Esophagus squamous epithelium (tissue), 5 donors: ENCODE data around the gene JDP2. TPM values are rescaled to one million over a fixed set of nuclear protein-coding genes. Genes with fewer than 3 reads are reported as not detected.

ENCODE experiments used
- DNase-seq: peaks from one replicate; lab custom pipeline; 2025; lab: John Stamatoyannopoulos, UW
- H3K27ac ChIP-seq, 4 donors: fragments of 200-600 bp; sonication (generic); one replicate each; pipeline ENCODE4 v1.5.1; 2016 to 2019; ENCODE audit warnings: mild to moderate bottlenecking in 1 of 4
- H3K27me3 ChIP-seq, 4 donors: fragments of 200-600 bp; sonication (generic); 1 replicate in 3 of 4; 2 replicates in 1 of 4; pipeline versions ENCODE4 v1.5.1 to v1.6.0; 2017 to 2021; ENCODE audit warnings: antibody characterized with exemption in 1 of 4
- H3K36me3 ChIP-seq, 3 donors: fragments of 200-600 bp; sonication (generic); one replicate each; pipeline ENCODE4 v1.5.1; 2016 to 2019
- H3K4me1 ChIP-seq, 3 donors: fragments of 200-600 bp; sonication (generic); one replicate each; pipeline ENCODE4 v1.5.1; 2017 to 2019
- H3K4me3 ChIP-seq, 4 donors: fragments of 200-600 bp; sonication (generic); 1 replicate in 3 of 4; 2 replicates in 1 of 4; pipeline ENCODE4 v1.5.1; 2016 to 2019; ENCODE audit warnings: mild to moderate bottlenecking in 2 of 4, moderate library complexity in 1 of 4
- H3K9me3 ChIP-seq, 3 donors: fragments of 200-600 bp; sonication (generic); one replicate each; pipeline ENCODE4 v1.5.1; 2016 to 2019
- CTCF ChIP-seq, 6 experiments: fragments of 450-650 bp in 4 of 6; fragments of 200-600 bp in 2 of 6; sonication (generic) in 2 of 6; IDR thresholded peaks; one replicate each; pipeline ENCODE4 v1.5.1; 2016 to 2019; ENCODE audit warnings: antibody characterized with exemption in 6 of 6, mild to moderate bottlenecking in 4 of 6, moderate library complexity in 4 of 6
- POLR2A ChIP-seq, 4 donors: fragments of 450-650 bp; IDR thresholded peaks; one replicate each; pipeline ENCODE4 v1.6.1; 2017; ENCODE audit warnings: antibody characterized with exemption in 4 of 4, mild to moderate bottlenecking in 4 of 4, moderate library complexity in 3 of 4
- WGBS, 2 donors: methylation state at CpG; one replicate each; pipeline ENCODE4 v1.1.5; 2018; 5-methylcytosine and 5-hydroxymethylcytosine counted together
- intact Hi-C: fragments of 100-400 bp; cut with DNase I; formaldehyde crosslinking; loops from one replicate; pipeline ENCODE4 v1.15.0; 2022
- total RNA-seq, 4 donors: library from RNA; depleted of rRNA; stranded (reverse); fragments of >200 nt; gene quantifications; one replicate each; pipeline ENCODE4 v1.1.0, GENCODE V29; 2016
- donor health status: DM: yes; HTN: yes; CAD: no.

JDP2 gene
- total RNA-seq, 4 donors from 2014 or later = 20.9 to 41.8 (median 36.9) TPM

- WGBS, 2 donors = 72 to 81% methylated on average over 4 of the region's 4 CpGs
- peak overlapping the region in 1 of 4 donors; percentile 9 for H3K27ac ChIP-seq
Measured at GRCh38 chr14:75431827-75432226, 4.0 kb downstream of the JDP2 start.

GRCh38 chr14:75432411-75432810 is 4.6 kb downstream of the JDP2 start:
- no peak overlapping the region for H3K27ac ChIP-seq
- H3K27me3 ChIP-seq = no peaks in the 10 kb centered on the region
- H3K4me1 ChIP-seq = peaks cover 32 to 72% (median 40%) of the 10 kb centered on the region in 3 donors
- H3K9me3 ChIP-seq = no peaks in the 10 kb centered on the region
- peaks cover 0 to 56% (median 17%) of the 10 kb centered on the region in 3 donors for H3K36me3 ChIP-seq
- intact Hi-C loops = no loop called here
- WGBS, 2 donors = 92 to 94% methylated on average over 8 of the region's 8 CpGs
- no peak for DNase-seq
- no peak for TF ChIP-seq CTCF (IDR thresholded peaks at IDR 0.05)
- no peak for TF ChIP-seq POLR2A (IDR thresholded peaks at IDR 0.05)
- H3K4me3 ChIP-seq = no peak overlapping the region

More at GRCh38 chr14:75431827-75432226, 4.0 kb downstream of the JDP2 start:
- peaks cover 0 to 51% (median 17%) of the 10 kb centered on the region in 3 donors for H3K36me3 ChIP-seq
- TF ChIP-seq CTCF (IDR thresholded peaks at IDR 0.05) (no peak), POLR2A (IDR thresholded peaks at IDR 0.05) (no peak)
- intact Hi-C loops = no loop called here
- no peak overlapping the region for H3K4me3 ChIP-seq
- no peak for DNase-seq
- peaks cover 32 to 72% (median 44%) of the 10 kb centered on the region in 3 donors for H3K4me1 ChIP-seq
- no peaks in the 10 kb centered on the region for H3K27me3 ChIP-seq
- no peaks in the 10 kb centered on the region for H3K9me3 ChIP-seq

- no peak for TF ChIP-seq POLR2A (IDR thresholded peaks at IDR 0.05)
- no peak for TF ChIP-seq CTCF (IDR thresholded peaks at IDR 0.05)
- no peaks in the 10 kb centered on the region for H3K27me3 ChIP-seq
- no peak overlapping the region for H3K27ac ChIP-seq
- H3K36me3 ChIP-seq = peaks cover 9 to 68% (median 17%) of the 10 kb centered on the region in 3 donors
- 87 to 91% methylated on average over 6 of the region's 6 CpGs for WGBS, 2 donors
- peaks cover 32 to 77% (median 50%) of the 10 kb centered on the region in 3 donors for H3K4me1 ChIP-seq
- DNase-seq = no peak
- H3K4me3 ChIP-seq = no peak overlapping the region
- H3K9me3 ChIP-seq = no peaks in the 10 kb centered on the region
- intact Hi-C loops = no loop called here
Measured at GRCh38 chr14:75433631-75434071, 5.8 kb downstream of the JDP2 start.

- Histone ChIP-seq H3K27ac (no peak overlapping the region), H3K9me3 (no peaks in the 10 kb centered on the region), H3K4me3 (no peak overlapping the region), H3K4me1 (peaks cover 25 to 72% (median 44%) of the 10 kb centered on the region in 3 donors), H3K36me3 (peaks cover 9 to 75% (median 17%) of the 10 kb centered on the region in 3 donors), H3K27me3 (no peaks in the 10 kb centered on the region)
- WGBS, 2 donors = 66 to 85% methylated on average over 4 to 5 of the region's 6 CpGs
- TF ChIP-seq POLR2A (IDR thresholded peaks at IDR 0.05) = no peak
- TF ChIP-seq CTCF (IDR thresholded peaks at IDR 0.05) = no peak
- DNase-seq = no peak
- intact Hi-C loops = no loop called here
Measured at GRCh38 chr14:75434138-75434889, 6.5 kb downstream of the JDP2 start.

GRCh38 chr14:75434890-75435248 is 7.0 kb downstream of the JDP2 start:
- 89% methylated on average over 6 to 7 of the region's 9 CpGs for WGBS, 2 donors
- H3K9me3 ChIP-seq = no peaks in the 10 kb centered on the region
- H3K27ac ChIP-seq = no peak overlapping the region
- peaks cover 9 to 80% (median 17%) of the 10 kb centered on the region in 3 donors for H3K36me3 ChIP-seq
- TF ChIP-seq CTCF (IDR thresholded peaks at IDR 0.05) = no peak
- no peak for TF ChIP-seq POLR2A (IDR thresholded peaks at IDR 0.05)
- no peak for DNase-seq
- intact Hi-C loops = no loop called here
- H3K4me1 ChIP-seq = peaks cover 23 to 69% (median 38%) of the 10 kb centered on the region in 3 donors
- no peak overlapping the region for H3K4me3 ChIP-seq
- no peaks in the 10 kb centered on the region for H3K27me3 ChIP-seq
